ENCODE results near the gene FAM222A. TPM values are rescaled to one million over a fixed set of nuclear protein-coding genes. Genes with fewer than 3 reads are reported as not detected.

FAM222A gene
- total and polyA plus RNA-seq, 2 of the 4 experiments (the other 2 are of a cell fraction), result under 0.01 to 0.32 TPM

DNA sequence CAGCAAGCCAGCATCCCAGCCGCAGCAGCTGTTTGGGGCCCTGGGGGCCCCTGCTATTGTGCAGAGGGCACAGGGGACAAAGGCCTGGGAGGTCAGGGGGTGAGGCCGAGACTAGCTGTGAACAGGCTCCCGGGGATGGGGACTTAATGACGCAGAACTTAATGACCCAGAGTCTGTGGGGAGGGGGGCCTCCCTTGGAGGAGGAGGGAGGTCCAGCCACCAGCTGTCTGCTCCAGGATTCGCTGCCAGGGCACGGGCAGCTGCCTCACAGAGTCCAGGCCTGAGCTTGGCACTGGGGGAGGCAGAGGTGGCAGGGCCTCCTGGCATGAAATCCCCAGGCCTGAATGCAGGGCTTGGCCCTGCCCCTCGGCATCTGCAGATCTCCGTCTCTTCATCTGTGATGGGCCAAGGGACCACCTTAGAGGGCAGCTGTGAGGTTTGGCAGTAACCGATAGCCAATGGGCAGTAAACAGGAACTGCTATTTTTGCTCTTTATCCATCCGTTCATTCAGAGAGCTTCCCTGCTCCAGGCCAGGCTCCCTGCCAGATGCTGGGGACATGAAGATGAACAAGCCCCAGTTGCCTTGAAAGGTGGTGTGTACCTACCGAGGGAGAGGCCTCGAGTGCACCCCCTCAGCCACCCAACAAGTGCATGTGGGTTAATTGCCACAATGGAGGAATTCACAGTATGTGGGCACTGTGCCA is 6.7 kb downstream of the FAM222A start:
- H3K9ac ChIP-seq (ENCODE audit: low read depth, low read length), result no peak overlapping the region
- POLR2A ChIA-PET (ENCODE audit: unreplicated experiment), result no interaction called here
- in situ Hi-C loops (cut with MboI; ENCODE audit: low sequenced_read_pairs), result no loop called here
- H2AK5ac ChIP-seq (ENCODE audit: low read depth, low read length), result no peak overlapping the region
- CTCF ChIA-PET, result no interaction called here
- no peak for DNase-seq
- no peak overlapping the region for H2AK9ac ChIP-seq (replicated peaks; ENCODE audit: low read depth, low read length, poor library complexity)
- no peak overlapping the region for H2BK120ac ChIP-seq (ENCODE audit: low read depth, low read length)
- H4K5ac ChIP-seq (ENCODE audit: low read depth, low read length), result no peak overlapping the region
- no peak overlapping the region for H2BK15ac ChIP-seq (ENCODE audit: low read depth, low read length)
- H3K36me3 ChIP-seq (ENCODE audit: control insufficient read depth, insufficient read depth, low read length), result no peaks in the 10 kb centered on the region
- no peak overlapping the region for H3K14ac ChIP-seq (replicated peaks; ENCODE audit: low read depth, low read length)
- intact Hi-C loops (cut with micrococcal nuclease), result no loop called here
- H3K9me1 ChIP-seq (ENCODE audit: insufficient read depth, low read length), result no peaks in the 10 kb centered on the region
- no peak overlapping the region for H3K23ac ChIP-seq (ENCODE audit: low read depth, low read length)
- 15% methylated on average over 4 of the region's 12 CpGs; no CpG with 5 or more reads in 1 of the 2 experiments for WGBS, 2 experiments (ENCODE audit: extremely low coverage in 2 of 2, insufficient read length in 1 of 2)
- H2AFZ ChIP-seq (replicated peaks; ENCODE audit: low read length, poor library complexity), result no peak overlapping the region
- H2BK20ac ChIP-seq (ENCODE audit: low read depth, low read length), result no peak overlapping the region
- H3K18ac ChIP-seq (ENCODE audit: low read depth, low read length), result no peak overlapping the region
- H3K9me3 ChIP-seq (ENCODE audit: control insufficient read depth, insufficient read depth, low read length), result no peaks in the 10 kb centered on the region
- H3K4ac ChIP-seq (ENCODE audit: low read depth, low read length), result no peak overlapping the region
- no peak for ATAC-seq (ENCODE audit: low read depth)
- H3K56ac ChIP-seq (ENCODE audit: extremely low read depth, insufficient read depth, low read length), result no peak overlapping the region
- H3K27ac ChIP-seq (ENCODE audit: insufficient read depth, low read length), result no peak overlapping the region
- H4K8ac ChIP-seq (ENCODE audit: low read depth in 2 of 2, low read length in 2 of 2), result no peak overlapping the region
- no peak overlapping the region for H4K91ac ChIP-seq (ENCODE audit: insufficient read depth, low read depth, low read length)
- H3K79me1 ChIP-seq (ENCODE audit: low read depth in 1 of 2, low read length in 2 of 2), result no peaks in the 10 kb centered on the region
- H3K4me3 ChIP-seq (ENCODE audit: insufficient read depth, low read depth, low read length), result no peak overlapping the region
- BruUV-seq (replicated peaks), result no TSS peak
- no peak overlapping the region for H3K4me2 ChIP-seq (ENCODE audit: low read depth, low read length)
- peaks cover 53% of the 10 kb centered on the region for H3K27me3 ChIP-seq (ENCODE audit: control insufficient read depth, insufficient read depth, low read length)
- dilution Hi-C loops (cut with HindIII; ENCODE audit: low sequenced_read_pairs, unreplicated experiment), result no loop called here
- no peak for TF ChIP-seq SMC3 (IDR thresholded peaks at IDR 0.05; ENCODE audit: low read depth, low read length)
- no peak for TF ChIP-seq POLR2A (IDR thresholded peaks at IDR 0.05; ENCODE audit: low read depth, low read length)
- TF ChIP-seq MXI1 (IDR thresholded peaks at IDR 0.05; ENCODE audit: borderline replicate concordance, low read depth, low read length), result no peak
- no peak for TF ChIP-seq RCOR1 (IDR thresholded peaks at IDR 0.05; ENCODE audit: insufficient replicate concordance, low read length)
- TF ChIP-seq FOS (IDR thresholded peaks at IDR 0.05; ENCODE audit: low read depth, low read length), result no peak
- TF ChIP-seq, protein P1, sequence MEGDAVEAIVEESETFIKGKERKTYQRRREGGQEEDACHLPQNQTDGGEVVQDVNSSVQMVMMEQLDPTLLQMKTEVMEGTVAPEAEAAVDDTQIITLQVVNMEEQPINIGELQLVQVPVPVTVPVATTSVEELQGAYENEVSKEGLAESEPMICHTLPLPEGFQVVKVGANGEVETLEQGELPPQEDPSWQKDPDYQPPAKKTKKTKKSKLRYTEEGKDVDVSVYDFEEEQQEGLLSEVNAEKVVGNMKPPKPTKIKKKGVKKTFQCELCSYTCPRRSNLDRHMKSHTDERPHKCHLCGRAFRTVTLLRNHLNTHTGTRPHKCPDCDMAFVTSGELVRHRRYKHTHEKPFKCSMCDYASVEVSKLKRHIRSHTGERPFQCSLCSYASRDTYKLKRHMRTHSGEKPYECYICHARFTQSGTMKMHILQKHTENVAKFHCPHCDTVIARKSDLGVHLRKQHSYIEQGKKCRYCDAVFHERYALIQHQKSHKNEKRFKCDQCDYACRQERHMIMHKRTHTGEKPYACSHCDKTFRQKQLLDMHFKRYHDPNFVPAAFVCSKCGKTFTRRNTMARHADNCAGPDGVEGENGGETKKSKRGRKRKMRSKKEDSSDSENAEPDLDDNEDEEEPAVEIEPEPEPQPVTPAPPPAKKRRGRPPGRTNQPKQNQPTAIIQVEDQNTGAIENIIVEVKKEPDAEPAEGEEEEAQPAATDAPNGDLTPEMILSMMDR (conservative IDR thresholded peaks at IDR 0.05; ENCODE audit: low read depth, low read length), result no peak
- TF ChIP-seq CEBPB (IDR thresholded peaks at IDR 0.05; ENCODE audit: low read depth, low read length), result no peak
- TF ChIP-seq RFX5 (IDR thresholded peaks at IDR 0.05; ENCODE audit: low read depth, low read length), result no peak
- TF ChIP-seq RAD21 (IDR thresholded peaks at IDR 0.05; ENCODE audit: low read length), result no peak
- TF ChIP-seq BHLHE40 (IDR thresholded peaks at IDR 0.05; ENCODE audit: low read depth, low read length), result no peak
- TF ChIP-seq MAZ (IDR thresholded peaks at IDR 0.05; ENCODE audit: borderline replicate concordance, low read depth, low read length), result no peak
- no peak for TF ChIP-seq NFE2L2 (IDR thresholded peaks at IDR 0.05; ENCODE audit: low read depth, low read length)
- no peak for TF ChIP-seq MAFK (IDR thresholded peaks at IDR 0.05; ENCODE audit: low read depth, low read length)
- TF ChIP-seq CHD1 (IDR thresholded peaks at IDR 0.05; ENCODE audit: low read depth, low read length), result no peak
- TF ChIP-seq, protein P2, sequence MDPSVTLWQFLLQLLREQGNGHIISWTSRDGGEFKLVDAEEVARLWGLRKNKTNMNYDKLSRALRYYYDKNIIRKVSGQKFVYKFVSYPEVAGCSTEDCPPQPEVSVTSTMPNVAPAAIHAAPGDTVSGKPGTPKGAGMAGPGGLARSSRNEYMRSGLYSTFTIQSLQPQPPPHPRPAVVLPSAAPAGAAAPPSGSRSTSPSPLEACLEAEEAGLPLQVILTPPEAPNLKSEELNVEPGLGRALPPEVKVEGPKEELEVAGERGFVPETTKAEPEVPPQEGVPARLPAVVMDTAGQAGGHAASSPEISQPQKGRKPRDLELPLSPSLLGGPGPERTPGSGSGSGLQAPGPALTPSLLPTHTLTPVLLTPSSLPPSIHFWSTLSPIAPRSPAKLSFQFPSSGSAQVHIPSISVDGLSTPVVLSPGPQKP (IDR thresholded peaks at IDR 0.05; ENCODE audit: borderline replicate concordance, low read depth, low read length), result no peak
- TF ChIP-seq, protein P3, sequence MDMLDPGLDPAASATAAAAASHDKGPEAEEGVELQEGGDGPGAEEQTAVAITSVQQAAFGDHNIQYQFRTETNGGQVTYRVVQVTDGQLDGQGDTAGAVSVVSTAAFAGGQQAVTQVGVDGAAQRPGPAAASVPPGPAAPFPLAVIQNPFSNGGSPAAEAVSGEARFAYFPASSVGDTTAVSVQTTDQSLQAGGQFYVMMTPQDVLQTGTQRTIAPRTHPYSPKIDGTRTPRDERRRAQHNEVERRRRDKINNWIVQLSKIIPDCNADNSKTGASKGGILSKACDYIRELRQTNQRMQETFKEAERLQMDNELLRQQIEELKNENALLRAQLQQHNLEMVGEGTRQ (IDR thresholded peaks at IDR 0.05; ENCODE audit: low read depth, low read length), result no peak
- H4K20me1 ChIP-seq (ENCODE audit: insufficient read depth, low read length), result no peaks in the 10 kb centered on the region; the same call in none of the 2 replicates
- no peak overlapping the region for H2BK5ac ChIP-seq (ENCODE audit: low read depth, low read length, poor library complexity, severe bottlenecking)
- H3K4me1 ChIP-seq (ENCODE audit: control insufficient read depth, insufficient read depth, low read length), result peaks cover 2% of the 10 kb centered on the region; the same call in 1 of the 2 replicates
